ENCODE measurements around the gene SLC12A7.
"Not testable (repeated sequence)": the region's sequence is repeated elsewhere in the genome, so short reads cannot be mapped to it uniquely, and the experiment has no call there.

The SLC12A7 gene

DNA sequence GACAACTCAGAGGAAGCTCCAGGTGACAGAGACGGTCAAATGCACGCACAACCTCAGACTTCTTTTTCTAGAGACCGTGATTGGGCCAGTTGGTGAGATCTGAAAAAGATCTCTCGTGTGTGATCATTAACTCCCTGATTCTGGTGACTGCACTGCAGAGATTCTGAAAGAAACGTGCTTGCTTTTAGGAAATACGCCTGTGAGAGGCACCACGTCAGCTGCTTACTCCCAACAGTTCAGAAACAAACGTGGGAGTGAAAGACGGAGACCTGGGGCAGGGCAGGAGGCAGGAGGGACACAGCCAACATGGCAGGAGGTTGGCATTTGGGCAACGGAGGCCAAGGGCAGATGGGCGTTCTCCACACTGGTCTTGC, 15.9 kb downstream of the SLC12A7 start:
- DNase-seq (ENCODE audit: low spot score): no peak

GRCh38 chr5:1095302-1095989, 16.4 kb downstream of the SLC12A7 start:
- no peak for DNase-seq (ENCODE audit: low spot score)

GRCh38 chr5:1094670-1095190, 17.1 kb downstream of the SLC12A7 start:
- no peak for DNase-seq (ENCODE audit: low spot score)

- DNase-seq (ENCODE audit: low spot score): no peak
These were observed 18.5 kb downstream of the SLC12A7 start for GRCh38 chr5:1093361-1093760.

DNA sequence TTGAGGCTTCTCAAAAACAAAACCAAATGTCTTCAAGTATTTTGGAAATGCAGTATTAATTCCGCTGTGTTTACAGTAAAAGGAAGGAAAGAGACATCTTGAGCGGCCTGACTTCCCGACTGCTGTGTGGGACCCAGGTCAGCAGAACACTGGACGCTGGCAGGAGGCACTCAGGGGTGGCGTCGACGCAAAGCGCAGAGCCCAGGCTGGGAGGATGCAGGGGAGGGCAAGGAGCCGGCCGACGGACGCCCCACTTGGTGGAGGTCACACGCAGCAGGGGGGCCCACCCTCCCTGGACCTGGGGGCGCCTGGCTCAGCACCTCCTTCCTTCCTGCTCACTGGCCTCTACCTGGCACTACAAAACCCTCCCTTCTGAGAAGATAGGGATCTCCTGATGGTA, 19.7 kb downstream of the SLC12A7 start:
- DNase-seq (ENCODE audit: low spot score): no peak

- DNase-seq (ENCODE audit: low spot score): no peak
These were observed 20.2 kb downstream of the SLC12A7 start for GRCh38 chr5:1091632-1092031.

DNA sequence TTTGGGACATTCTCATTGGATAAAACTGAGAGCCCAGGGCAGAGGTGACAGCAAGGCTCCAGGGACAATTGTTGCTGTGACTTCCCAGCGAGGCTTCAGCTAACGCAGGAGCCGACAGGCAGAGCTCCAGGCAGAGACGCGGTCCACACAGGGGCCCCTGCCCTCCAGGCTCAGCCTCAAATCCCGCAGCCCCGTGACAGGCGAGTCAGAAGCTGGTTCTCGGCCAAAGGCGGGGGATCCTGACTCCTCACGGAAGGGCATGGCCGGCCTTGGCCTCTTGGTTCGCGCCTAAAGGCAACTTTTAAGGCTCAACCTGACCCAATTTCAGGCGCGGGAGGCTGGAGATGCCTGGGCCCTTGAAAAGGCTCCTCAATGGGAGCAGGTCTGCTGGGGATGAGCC, 21.3 kb downstream of the SLC12A7 start:
- no peak for DNase-seq (ENCODE audit: low spot score)

DNA sequence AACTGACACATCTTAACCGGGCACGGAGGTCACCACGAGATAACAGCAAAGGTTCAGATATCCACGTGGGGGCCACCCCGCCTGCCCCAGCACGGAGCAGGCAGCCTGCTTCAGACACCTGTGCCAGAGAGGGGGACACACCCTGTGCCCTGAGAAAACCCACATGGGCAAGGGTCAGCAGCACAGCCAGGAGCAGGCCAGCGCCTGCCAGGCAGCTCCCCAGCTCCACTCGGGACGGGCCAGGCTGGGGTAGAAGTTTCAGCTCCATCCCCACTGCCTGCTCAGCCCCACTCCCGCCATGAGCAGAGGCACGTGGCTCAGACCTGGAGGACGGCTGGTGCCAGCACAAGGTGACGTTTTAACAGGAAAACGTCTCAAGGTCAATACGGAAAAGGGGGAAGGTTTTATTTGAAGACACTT, 22.2 kb downstream of the SLC12A7 start:
- DNase-seq (ENCODE audit: low spot score): no peak

DNA sequence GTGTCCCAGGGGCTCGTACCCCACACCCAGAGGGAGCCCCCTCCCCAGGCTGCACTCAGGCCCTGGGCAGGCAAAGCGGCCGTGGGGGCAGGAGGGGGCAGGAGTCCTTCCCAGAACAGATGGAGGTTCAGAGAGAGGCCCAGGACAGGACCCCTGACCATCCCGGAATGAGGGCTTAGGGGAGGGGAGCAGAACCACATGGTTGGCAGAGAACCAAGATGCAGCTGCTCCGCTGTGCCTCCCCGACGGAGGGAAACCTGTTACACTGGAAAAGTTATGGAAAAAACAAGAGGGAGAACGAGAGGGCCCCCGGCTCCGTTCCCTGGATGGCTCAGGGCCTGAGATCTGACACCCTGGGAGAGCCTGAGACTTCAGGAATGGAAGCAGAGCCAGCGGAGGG, 22.7 kb downstream of the SLC12A7 start:
- no peak for DNase-seq (ENCODE audit: low spot score)

- no peak for DNase-seq (ENCODE audit: low spot score)
These were observed 23.1 kb downstream of the SLC12A7 start for GRCh38 chr5:1088726-1089125.

DNA sequence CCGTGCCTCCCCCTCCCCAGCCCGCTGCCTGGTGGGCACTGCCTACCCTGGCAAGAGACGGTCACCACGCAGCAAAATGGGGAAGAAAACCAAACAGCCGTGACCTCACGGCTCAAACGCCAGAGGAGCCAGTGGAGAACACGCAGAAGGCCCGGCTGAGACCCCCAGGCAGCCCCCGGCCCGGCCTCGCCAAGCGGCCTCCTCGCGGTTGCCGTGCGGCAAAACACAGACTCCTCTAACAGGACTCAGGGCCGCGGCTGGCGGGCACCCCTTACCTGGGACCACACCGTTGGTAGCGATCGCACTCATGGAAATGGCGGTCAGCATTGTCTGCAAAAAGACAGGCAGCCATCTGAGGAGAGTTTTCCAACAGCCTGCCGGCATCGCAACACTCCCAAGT, 23.8 kb downstream of the SLC12A7 start:
- DNase-seq (ENCODE audit: low spot score): no peak

GRCh38 chr5:1087428-1087827, 24.4 kb downstream of the SLC12A7 start:
- no peak for DNase-seq (ENCODE audit: low spot score)

- no peak for DNase-seq (ENCODE audit: low spot score)
These were observed 25.0 kb downstream of the SLC12A7 start for GRCh38 chr5:1086871-1087270.

DNA sequence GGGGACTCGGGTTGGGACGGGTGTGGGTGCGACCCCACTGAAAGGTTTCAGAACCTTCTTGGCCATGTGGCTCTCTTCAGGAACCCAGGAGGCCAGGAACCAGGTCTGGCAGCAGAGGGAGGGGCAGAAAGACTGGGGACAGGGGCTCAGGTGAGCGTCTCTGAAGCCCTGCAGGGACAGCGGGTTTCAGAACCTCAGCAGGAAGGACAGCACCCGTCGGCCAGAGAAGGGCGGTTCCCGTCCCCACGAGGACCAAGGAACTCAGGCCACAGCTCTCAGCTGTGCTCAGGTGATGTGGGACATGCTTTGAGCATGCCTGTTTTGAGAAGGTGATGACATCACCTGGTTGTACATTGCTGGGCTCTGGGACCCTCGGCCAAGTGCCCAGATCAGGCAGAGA, 25.7 kb downstream of the SLC12A7 start:
- no peak for DNase-seq (ENCODE audit: low spot score)

DNA sequence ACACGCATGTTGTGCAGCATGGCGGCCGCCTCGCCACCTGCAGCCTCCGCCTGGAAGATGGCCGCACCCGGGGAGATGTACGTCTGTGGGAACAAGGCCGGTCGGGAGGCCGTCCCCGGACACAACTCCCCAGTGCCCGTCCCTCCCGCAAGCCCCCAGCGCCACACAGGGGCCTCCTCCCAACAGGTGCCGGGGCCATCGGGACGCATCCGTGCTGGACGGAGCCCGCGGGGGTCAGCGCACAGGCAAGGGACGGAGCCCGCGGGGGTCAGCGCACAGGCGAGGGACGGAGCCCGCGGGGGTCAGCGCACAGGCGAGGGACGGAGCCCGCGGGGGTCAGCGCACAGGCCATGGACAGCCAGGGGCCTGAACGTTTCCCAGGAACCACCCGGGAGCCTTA, 26.5 kb downstream of the SLC12A7 start:
- no peak for DNase-seq (ENCODE audit: low spot score)

DNA sequence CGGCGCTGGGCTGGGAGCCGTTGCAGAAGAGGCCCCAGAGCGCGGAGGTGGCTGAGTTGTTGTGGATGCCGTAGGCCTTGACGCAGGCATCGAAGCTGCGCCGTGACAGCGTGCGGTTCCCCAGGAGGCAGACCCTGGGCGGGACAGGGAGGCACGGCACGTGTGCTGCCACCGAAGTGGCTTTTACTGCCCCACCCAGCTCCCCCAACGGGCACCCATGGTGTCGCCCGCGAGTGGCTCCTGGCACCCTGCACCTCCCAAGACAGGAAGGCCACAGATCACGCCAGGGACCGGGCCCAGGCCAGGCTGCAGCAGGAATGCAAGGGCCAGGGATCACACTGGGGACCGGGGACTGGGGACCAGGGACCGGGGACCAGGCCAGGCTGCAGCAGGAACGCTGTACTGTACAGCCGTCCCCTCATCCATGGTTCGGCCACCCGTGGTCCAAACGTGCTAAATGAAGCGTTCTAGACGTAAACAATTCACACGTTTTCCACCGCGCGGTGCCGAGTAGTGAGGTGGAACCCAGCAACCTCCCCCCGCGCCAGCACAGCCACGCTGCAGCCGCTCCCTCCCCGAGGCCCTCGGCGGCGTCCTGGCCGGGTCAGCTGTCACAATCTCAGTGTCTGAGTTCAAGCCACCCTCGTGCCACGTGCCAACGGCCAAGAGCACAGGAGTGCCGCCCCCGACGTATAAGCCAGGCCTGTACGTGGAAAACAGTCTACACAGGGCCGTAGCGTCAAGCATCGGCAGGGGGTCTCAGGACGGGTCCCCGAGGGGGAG, 27.8 kb downstream of the SLC12A7 start:
- no peak for DNase-seq (ENCODE audit: low spot score)

DNA sequence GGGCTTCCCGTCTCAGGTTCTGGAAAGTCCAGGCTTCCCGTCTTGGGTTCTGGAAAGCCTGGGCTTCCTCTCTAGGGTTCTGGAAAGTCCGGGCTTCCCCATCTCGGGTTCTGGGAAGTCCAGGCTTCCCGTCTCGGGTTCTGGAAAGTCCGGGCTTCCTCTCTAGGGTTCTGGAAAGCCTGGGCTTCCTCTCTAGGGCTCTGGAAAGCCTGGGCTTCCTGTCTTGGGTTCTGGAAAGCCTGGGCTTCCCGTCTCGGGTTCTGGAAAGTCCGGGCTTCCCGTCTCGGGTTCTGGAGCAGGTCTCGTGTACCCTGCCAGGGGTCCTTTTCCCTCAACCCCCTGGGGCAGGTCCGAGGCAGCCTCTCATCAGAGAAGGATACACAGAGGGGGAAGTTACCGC, 28.8 kb downstream of the SLC12A7 start:
- not testable (repeated sequence) for DNase-seq (ENCODE audit: low spot score)

- DNase-seq (ENCODE audit: low spot score): no peak
These were observed 30.3 kb downstream of the SLC12A7 start for GRCh38 chr5:1081519-1081918.

DNA sequence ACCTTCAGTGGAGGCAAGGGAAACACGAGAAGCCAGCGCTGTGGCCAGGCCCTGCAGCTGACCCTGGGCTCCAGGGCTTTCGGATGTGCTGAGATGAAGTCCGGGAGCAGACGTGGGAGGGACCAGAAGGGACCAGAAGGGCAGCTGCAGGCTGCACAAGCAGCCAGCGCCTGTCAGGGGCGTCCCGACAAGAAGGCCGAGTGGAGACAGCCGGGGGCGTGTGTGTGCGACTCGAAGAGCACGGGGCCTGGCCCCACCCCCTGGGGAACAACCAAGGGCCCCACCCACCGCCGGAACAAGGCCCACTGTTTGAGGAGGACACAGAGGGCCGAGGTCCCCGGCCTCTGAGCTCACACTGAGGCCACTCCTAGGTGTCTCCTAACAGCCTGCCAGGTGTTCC, 31.4 kb downstream of the SLC12A7 start:
- no peak for DNase-seq (ENCODE audit: low spot score)

DNA sequence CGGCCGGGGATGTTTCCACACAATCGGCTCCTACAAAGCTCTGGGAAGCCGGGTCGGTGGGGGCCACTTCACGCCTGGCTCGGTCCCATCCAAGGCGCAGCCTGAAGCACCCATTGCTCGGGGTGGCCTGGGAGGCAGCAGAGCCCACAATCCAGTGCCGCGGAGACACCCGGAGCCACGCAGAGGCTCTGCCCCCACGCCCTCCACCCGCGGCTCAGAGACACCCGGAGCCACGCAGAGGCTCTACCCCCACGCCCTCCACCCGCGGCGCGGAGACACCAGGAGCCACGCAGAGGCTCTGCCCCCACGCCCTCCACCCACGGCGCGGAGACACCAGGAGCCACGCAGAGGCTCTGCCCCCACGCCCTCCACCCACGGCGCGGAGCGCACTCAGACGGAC, 31.9 kb downstream of the SLC12A7 start:
- no peak for DNase-seq (ENCODE audit: low spot score)

GRCh38 chr5:1079486-1079885, 32.4 kb downstream of the SLC12A7 start:
- DNase-seq (ENCODE audit: low spot score): no peak

GRCh38 chr5:1078851-1079250, 33.0 kb downstream of the SLC12A7 start:
- no peak for DNase-seq (ENCODE audit: low spot score)

DNA sequence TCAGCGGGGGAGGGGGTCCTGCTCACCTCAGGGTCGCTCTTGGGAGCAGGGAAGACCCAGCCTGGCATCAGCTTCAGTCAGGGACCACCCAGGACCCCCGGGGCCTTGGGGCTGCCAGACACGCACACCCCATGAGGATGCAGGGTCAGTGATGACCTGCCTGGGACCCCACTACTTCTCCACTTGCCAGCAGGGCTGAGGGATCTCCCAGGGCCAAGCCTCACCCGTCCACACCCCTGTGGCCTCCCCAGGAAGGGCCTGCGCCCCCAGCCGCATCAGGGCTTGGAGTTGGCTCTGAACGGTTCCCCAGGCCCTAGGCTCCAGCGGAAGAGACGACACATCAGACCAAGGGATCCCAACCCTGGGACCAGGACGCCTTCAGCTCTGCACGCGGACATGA, 33.7 kb downstream of the SLC12A7 start:
- no peak for DNase-seq (ENCODE audit: low spot score)
